ENCODE results near the gene ERN2. TPM values are rescaled to one million over a fixed set of nuclear protein-coding genes. Genes with fewer than 3 reads are reported as not detected.

Gene ERN2
- total RNA-seq, 1 experiment from 2014 or later, result 0.47 TPM

DNA sequence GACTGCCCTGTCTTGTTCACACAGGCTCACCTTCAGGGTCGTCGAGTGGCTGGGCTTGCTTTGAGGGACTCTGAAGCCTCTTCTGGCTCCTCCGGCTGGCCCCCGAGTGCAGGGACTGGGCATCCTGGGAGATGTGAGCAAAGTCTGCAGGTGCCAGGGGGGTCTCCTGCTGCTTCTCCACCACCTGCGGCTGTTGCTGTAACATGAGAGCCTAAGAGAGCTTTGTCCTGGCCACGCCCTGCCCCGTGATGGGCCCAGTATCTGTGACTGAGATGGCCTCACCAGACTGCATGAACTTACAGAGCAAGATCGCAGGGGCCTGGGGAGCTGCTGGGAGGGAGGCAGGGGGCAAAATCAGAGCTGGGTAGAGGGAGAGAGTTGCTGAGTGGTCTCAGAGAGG is 12.5 kb downstream of the ERN2 start:
- ChIA-PET POLR2A (interaction anchor here (0.9 kb wide), 1 partner anchor 15 kb away, joined by 4 read pairs; no protein-coding TSS in a partner anchor), CTCF (interaction anchor here (1.3 kb wide), 1 partner anchor 27 kb away, joined by 4 read pairs; no protein-coding TSS in a partner anchor)
- no TSS peak for BruUV-seq (replicated peaks)

More for the DNA sequence above, 12.5 kb downstream of the ERN2 start:
- no peak overlapping the region; the same call in 1 of the 2 replicates for H3K27ac ChIP-seq (ENCODE audit: low read depth, low read length)
- no peaks in the 10 kb centered on the region for H3K36me3 ChIP-seq (ENCODE audit: control insufficient read depth in 1 of 2, insufficient read depth in 2 of 2, low read length in 2 of 2)
- ATAC-seq (peak; percentile 41), DNase-seq (ENCODE audit: low read depth, low spot score) (no peak)
- H3K9me3 ChIP-seq (ENCODE audit: control insufficient read depth in 1 of 2, insufficient read depth in 1 of 2, low read depth in 1 of 2, low read length in 2 of 2), result peaks cover 3 to 9% of the 10 kb centered on the region in 2 experiments; a peak in 2 of 4 replicates
- 0 out of 2 replicates have a peak overlapping the region, but pooled peaks have one; percentile 13 for H3K4me2 ChIP-seq (ENCODE audit: low read length)
- intact Hi-C loops (cut with micrococcal nuclease), result no loop called here
- H4K20me1 ChIP-seq (ENCODE audit: insufficient read depth), result no peaks in the 10 kb centered on the region
- TF ChIP-seq ELF1 (IDR thresholded peaks at IDR 0.05; ENCODE audit: borderline replicate concordance, low read depth), result no peak
- TF ChIP-seq, protein P1, sequence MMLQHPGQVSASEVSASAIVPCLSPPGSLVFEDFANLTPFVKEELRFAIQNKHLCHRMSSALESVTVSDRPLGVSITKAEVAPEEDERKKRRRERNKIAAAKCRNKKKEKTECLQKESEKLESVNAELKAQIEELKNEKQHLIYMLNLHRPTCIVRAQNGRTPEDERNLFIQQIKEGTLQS (IDR thresholded peaks at IDR 0.05), result no peak
- no peak for TF ChIP-seq EZH2 (IDR thresholded peaks at IDR 0.05)
- no peak for TF ChIP-seq SRF (IDR thresholded peaks at IDR 0.05; ENCODE audit: low read depth)
- TF ChIP-seq POLR2A (IDR thresholded peaks at IDR 0.05; ENCODE audit: borderline replicate concordance, extremely low read depth, insufficient read depth, insufficient read length), result no peak
- TF ChIP-seq REST (IDR thresholded peaks at IDR 0.05; ENCODE audit: low read depth), result no peak
- TF ChIP-seq TCF7L2 (IDR thresholded peaks at IDR 0.05; ENCODE audit: borderline replicate concordance, extremely low read depth, insufficient read depth, insufficient read length), result no peak
- TF ChIP-seq POLR2AphosphoS5 (IDR thresholded peaks at IDR 0.05; ENCODE audit: low read depth, low read length), result no peak
- no peaks in the 10 kb centered on the region for H3K79me2 ChIP-seq (ENCODE audit: insufficient read depth, low read length)
- H3K9ac ChIP-seq (ENCODE audit: low read length), result no peak overlapping the region
- H3K4me1 ChIP-seq (ENCODE audit: control insufficient read depth in 1 of 2, insufficient read depth in 2 of 2, low read length in 2 of 2), result peaks cover 12 to 30% of the 10 kb centered on the region in 2 experiments
- no peaks in the 10 kb centered on the region for H3K27me3 ChIP-seq (ENCODE audit: insufficient read depth, low read length)
- no peak overlapping the region for H3K4me3 ChIP-seq (replicated peaks in 1 of 2; ENCODE audit: low read depth in 1 of 2, low read length in 2 of 2)
- no peak overlapping the region for H2AFZ ChIP-seq (ENCODE audit: low read depth, low read length, poor library complexity, severe bottlenecking)
- H3K9me2 ChIP-seq (ENCODE audit: insufficient read depth), result no peaks in the 10 kb centered on the region
- RAD21 ChIA-PET (ENCODE audit: low non-redundant PET in 1 of 2, low total read pairs in 2 of 2, uncharacterized antibody in 2 of 2, unreplicated experiment in 2 of 2), result no interaction called here
